GM18870 (cell line): ENCODE results near the gene GPR15LG.
A peak's percentile ranks its signal among the peaks of the same experiment; 100 is the strongest.
"Not testable (repeated sequence)": the region's sequence is repeated elsewhere in the genome, so short reads cannot be mapped to it uniquely, and the experiment has no call there.

Experiments
- ATAC-seq: cut with Tn5 transposase; IDR thresholded peaks from one replicate; pipeline ENCODE4 v1.9.1; 2021; ENCODE audit warnings: moderate library complexity; ENCODE audit not compliant: unreplicated experiment

The GPR15LG gene

GRCh38 chr10:84164442-84164841, 9.2 kb upstream of the GPR15LG start:
- ATAC-seq, result no peak

GRCh38 chr10:84166620-84167288, 6.8 kb upstream of the GPR15LG start:
- ATAC-seq, result peak; percentile 64

DNA sequence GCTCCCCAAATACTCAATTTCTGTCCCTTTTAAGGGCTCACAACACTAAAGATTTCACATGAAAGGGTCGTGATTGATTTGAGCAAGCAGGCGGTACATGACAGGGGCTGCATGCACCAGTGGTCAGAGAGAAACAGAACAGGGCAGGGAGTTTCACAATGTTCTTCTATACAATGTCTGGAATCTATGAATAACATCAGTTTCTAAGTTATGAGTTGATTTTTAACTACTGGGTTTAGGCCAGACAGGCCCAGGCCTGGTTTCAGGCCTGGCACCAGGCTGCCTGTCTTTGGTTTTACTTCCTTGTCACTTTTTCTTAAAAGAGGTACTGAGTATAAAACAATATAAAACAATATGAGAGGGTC, 6.3 kb upstream of the GPR15LG start:
- ATAC-seq, result not testable (repeated sequence)

GRCh38 chr10:84168382-84168781, 5.2 kb upstream of the GPR15LG start:
- ATAC-seq, result not testable (repeated sequence)

DNA sequence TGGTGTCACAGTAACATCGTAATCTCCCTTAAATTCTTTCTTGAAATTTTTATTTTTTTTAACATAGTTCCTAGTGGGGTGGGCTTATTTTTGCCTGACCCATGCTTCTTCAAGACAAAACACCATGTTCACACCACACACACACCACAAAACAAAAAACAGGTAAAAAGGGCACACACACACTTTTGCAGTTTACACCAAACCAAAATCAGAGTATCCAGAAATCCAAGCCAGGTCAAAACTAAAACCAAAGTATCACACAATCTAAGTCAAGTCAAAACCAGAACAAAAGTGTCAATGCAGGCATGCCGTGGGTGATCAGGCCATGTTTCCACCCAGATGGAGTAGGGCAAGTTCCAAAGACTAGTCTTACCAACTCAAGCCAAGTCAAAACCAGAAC, 2.4 kb upstream of the GPR15LG start:
- not testable (repeated sequence) for ATAC-seq

GRCh38 chr10:84171700-84172466, 1.7 kb upstream of the GPR15LG start:
- ATAC-seq, result peak; percentile 32

DNA sequence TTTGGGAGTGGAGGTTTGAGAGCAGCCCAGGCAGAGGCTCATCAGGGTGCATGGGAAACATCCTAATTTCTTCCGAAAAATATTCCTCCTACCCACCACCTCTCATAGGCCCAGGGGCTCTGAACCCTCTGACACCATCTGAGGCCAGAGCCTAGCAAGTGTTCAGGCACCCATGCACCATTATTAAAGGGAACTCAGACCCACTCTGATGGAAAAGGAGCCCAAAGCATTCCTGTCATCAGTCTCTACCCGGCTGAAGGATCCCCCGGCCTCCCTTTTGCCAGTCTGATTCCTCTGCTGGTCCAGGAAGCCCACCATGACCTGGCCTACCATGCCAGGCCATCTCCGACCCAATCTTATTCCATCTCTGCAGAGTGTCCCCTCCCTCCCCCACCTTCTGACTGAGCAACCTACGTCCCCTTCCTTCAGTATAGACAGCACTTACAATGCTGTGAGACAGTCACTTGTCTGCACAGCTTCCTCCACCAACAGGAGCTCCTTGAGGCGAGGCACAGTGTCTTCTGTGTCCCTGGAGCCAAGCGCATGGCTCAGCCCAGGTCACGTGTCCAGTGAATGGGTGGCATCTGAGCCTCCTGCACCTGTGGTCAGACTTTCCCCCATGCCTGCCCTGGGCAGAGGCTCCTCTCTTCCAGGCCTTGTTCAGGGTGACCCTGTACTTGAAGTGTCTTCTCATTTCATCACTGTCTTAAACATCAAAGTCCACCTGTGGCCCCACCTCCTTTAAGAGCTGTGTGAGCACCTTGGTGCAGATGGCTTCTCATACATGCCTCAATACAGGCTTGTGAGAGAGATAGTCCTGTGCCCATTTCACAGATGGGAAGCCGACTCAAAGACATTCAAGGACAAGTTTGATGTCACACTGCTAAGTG, 889 bp upstream of the GPR15LG start:
- ATAC-seq, result peak; percentile 46

- ATAC-seq, result no peak
Measured at GRCh38 chr10:84175436-84175835, 1.8 kb downstream of the GPR15LG start.

DNA sequence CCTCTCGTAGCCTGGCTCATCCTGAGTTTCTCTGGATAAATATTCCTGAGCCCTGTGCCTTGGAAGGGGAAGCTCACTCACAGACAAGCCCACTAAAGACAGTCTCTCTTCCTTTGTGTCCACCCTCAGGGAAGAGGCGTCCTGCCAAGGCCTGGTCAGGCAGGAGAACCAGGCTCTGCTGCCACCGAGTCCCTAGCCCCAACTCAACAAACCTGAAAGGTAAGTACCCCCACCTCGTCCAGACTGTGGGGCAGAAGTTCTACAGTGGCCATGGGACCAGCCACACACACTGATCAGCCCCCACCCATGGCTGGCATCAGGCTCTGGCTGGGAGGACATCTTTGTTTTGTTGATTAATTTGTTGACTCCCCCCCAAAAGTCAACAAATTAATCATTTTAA, 2.8 kb downstream of the GPR15LG start:
- no peak for ATAC-seq

DNA sequence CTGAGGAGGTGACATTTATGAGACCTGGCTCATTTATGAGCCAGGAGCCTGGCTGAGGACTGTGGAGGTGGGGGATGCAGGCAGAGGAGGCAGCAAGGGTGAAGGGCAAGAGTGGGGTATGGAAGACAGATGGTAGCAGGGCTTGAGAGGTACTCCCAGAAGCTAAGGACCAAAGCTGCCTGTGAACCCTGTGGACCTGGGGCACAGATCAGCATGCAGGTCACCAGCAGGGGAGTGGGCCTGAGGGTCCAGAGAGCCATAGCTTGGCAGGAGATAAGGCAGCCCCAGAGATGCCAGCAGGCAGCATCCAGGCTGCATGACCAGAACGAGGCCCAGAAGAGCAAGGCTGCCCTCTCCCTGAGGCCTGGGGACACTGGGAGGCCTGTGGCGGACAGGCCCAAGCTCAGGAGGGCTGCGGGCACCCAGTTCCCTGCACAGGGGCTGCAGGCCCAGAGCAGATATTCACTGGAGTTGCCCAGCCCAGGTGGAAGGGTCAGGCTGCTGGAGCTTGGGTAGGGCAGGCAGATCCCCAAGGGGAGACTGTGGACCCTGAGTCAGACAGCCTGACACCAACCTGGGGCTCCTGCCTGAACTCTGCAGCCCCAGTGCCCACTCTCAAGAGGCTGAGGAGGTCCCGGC, 3.4 kb downstream of the GPR15LG start:
- no peak for ATAC-seq

GRCh38 chr10:84177541-84178141, 4.0 kb downstream of the GPR15LG start:
- ATAC-seq, result no peak

- ATAC-seq, result no peak
Measured at GRCh38 chr10:84178160-84178609, 4.6 kb downstream of the GPR15LG start.

DNA sequence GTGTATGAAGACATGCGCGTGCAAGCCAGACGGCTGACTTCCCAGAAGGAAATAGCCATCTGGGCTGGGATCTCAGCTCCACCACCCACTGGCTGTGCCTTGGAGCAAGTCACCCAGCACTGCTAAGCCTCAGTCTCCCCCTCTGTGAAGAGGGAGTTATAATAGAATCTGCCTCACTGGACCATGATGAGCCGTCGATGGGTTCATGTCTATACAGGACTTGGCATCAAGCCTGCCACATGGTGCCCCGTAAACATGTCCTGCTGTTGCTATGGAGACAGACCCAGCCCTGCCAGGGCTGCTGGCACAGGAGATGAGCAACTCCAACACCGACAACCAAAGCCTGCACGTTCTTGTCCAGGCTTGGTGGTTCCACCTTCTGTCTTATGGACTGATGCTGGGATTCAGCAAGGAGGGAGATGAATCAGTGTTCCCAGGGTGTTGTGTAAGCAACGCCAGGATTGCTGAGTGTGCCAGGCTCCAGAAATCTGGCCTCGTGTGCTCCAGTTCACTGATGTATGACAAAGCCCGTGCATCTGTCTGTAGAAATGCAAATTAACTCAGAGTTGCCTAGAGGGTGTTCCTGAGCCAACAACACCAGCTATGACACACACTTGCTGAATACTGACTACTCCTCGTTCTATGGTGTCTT, 5.6 kb downstream of the GPR15LG start:
- peak; percentile 93 for ATAC-seq

DNA sequence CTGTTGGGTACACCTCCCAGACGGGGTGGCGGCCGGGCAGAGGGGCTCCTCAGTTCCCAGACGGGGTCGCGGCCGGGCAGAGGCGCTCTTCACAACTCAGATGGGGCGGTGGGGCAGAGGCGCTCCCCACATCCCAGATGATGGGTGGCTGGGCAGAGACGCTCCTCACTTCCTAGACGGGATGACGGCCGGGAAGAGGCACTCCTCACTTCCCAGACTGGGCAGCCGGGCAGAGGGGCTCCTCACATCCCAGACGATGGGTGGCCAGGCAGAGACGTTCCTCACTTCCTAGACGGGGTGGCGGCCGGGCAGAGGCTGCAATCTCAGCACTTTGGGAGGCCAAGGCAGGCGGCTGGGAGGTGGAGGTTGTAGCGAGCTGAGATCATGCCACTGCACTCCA, 6.8 kb downstream of the GPR15LG start:
- not testable (repeated sequence) for ATAC-seq

GRCh38 chr10:84181631-84182030, 8.0 kb downstream of the GPR15LG start:
- no peak for ATAC-seq

GRCh38 chr10:84184517-84184916, 10.9 kb downstream of the GPR15LG start:
- no peak for ATAC-seq

GRCh38 chr10:84185526-84186175, 12.1 kb downstream of the GPR15LG start:
- no peak for ATAC-seq

DNA sequence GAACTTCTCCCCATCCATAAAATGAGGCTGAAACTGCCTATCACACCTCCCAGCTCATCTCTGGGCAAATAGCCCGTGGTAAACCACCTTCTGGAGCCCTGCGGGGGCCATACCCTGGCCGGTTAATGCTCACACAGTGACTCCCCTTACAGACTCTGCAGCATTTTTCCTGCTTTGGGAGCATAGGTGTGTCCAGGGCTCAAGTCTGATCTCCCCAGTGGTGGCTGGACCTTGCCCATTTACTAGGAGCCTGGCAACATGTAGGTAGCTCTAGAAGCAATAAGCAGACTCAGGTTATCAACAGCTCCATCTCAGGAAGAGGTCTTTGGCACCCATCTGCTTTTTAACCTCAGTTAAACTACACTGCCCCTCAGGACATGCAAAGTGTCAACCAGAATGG, 15.2 kb downstream of the GPR15LG start:
- no peak for ATAC-seq

GRCh38 chr10:84190621-84191020, 17.0 kb downstream of the GPR15LG start:
- no peak for ATAC-seq

DNA sequence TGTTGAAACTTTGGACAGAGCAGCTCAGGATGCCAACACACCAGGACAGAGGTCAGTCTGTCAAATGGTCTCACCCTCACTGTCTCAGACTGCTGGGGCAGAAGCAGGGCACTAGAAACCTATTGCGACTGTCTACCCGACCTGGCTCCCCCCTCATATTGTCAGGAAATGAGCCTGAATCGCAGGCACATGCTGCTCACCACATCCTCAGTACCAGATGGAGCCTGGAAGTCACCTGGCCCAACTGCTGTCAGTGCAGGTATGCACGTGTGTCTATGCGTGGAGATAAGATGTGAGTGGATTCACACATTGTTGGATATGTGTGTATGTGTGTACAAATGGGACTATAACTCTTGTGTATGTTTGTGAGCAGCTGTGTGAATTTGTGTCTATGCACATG, 17.5 kb downstream of the GPR15LG start:
- ATAC-seq, result no peak
